ENCODE results near the gene SLMAP. TPM values are rescaled to one million over a fixed set of nuclear protein-coding genes. Genes with fewer than 3 reads are reported as not detected.

The SLMAP gene
- total and polyA plus RNA-seq, 2 donors (not counting 1 experiment from before 2014, with no cell fraction given): 9.7 to 67.2 TPM

DNA sequence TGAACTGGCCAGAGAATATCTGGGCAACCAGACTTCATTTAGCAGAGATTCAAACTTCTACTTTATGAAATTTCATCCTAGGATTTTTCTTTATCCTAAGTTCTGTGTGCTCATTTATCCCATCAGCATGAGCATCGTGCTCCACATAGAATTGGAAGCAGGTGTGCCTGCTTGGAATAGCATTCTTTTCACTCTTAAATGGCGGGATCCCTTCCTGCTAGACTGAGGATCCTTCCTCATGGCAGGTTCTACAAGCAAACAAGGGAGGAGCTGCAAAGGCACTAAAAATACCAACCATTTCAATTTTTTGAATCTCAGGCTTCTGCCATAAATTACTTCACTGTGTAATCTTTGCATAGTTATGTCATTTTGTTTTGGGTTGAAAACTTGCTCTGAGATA is 177.5 kb downstream of the SLMAP start:
- Histone ChIP-seq H3K9me3 (ENCODE audit: control extremely low read depth in 1 of 3, control insufficient read depth in 2 of 3, insufficient read depth in 1 of 3, low read length in 2 of 3) (no peaks in the 10 kb centered on the region), H3K4me3 (ENCODE audit: control extremely low read depth in 1 of 5, extremely low read depth in 1 of 5, insufficient read depth in 1 of 5, low read depth in 2 of 5, low read length in 4 of 5) (no peak overlapping the region), H3K36me3 (replicated peaks in 1 of 2; ENCODE audit: control extremely low read depth in 1 of 2, control insufficient read depth in 1 of 2, extremely low read depth in 1 of 2, insufficient read depth in 2 of 2, low read length in 1 of 2) (peaks cover 1 to 2% of the 10 kb centered on the region in 2 experiments), H3K27ac (ENCODE audit: low read length in 2 of 2) (no peak overlapping the region), H3K9ac (ENCODE audit: low read length) (no peak overlapping the region), H4K20me1 (ENCODE audit: control insufficient read depth, insufficient read depth, low read length, poor library complexity, severe bottlenecking) (no peaks in the 10 kb centered on the region), H2AFZ (ENCODE audit: insufficient read depth, low read depth, low read length, poor library complexity, severe bottlenecking) (no peak overlapping the region), H3K27me3 (replicated peaks in 1 of 4; ENCODE audit: control extremely low read depth in 1 of 4, control insufficient read depth in 3 of 4, insufficient read depth in 4 of 4, low read length in 3 of 4) (no peaks in the 10 kb centered on the region), H3K79me2 (ENCODE audit: control insufficient read depth, insufficient read depth, low read length) (no peaks in the 10 kb centered on the region), H3K4me2 (replicated peaks; ENCODE audit: low read depth, low read length, poor library complexity, severe bottlenecking) (no peak overlapping the region), H3K4me1 (ENCODE audit: control insufficient read depth in 2 of 2, insufficient read depth in 2 of 2, low read length in 2 of 2) (no peaks in the 10 kb centered on the region)
- POLR2A ChIA-PET: no interaction called here
- no peak overlapping the region for H3K4me3 Mint-ChIP-seq
- intact Hi-C loops (cut with micrococcal nuclease): no loop called here
- DNase-seq (no peak), ATAC-seq (ENCODE audit: low read depth) (no peak)
- no peaks in the 10 kb centered on the region for H3K27me3 Mint-ChIP-seq
- WGBS (ENCODE audit: insufficient coverage): 100% methylated on average over 2 of the region's 2 CpGs
- H3K4me1 Mint-ChIP-seq: no peaks in the 10 kb centered on the region
- no peak overlapping the region for H3K27ac Mint-ChIP-seq
- H3K9me3 Mint-ChIP-seq (ENCODE audit: insufficient read depth): no peaks in the 10 kb centered on the region
- CTCF ChIA-PET: no interaction called here
- TF ChIP-seq, protein P1, sequence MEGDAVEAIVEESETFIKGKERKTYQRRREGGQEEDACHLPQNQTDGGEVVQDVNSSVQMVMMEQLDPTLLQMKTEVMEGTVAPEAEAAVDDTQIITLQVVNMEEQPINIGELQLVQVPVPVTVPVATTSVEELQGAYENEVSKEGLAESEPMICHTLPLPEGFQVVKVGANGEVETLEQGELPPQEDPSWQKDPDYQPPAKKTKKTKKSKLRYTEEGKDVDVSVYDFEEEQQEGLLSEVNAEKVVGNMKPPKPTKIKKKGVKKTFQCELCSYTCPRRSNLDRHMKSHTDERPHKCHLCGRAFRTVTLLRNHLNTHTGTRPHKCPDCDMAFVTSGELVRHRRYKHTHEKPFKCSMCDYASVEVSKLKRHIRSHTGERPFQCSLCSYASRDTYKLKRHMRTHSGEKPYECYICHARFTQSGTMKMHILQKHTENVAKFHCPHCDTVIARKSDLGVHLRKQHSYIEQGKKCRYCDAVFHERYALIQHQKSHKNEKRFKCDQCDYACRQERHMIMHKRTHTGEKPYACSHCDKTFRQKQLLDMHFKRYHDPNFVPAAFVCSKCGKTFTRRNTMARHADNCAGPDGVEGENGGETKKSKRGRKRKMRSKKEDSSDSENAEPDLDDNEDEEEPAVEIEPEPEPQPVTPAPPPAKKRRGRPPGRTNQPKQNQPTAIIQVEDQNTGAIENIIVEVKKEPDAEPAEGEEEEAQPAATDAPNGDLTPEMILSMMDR (IDR thresholded peaks at IDR 0.05): no peak
- no peak for TF ChIP-seq EZH2 (IDR thresholded peaks at IDR 0.05; ENCODE audit: borderline replicate concordance, insufficient read depth, low read depth, low read length, poor library complexity, severe bottlenecking)

DNA sequence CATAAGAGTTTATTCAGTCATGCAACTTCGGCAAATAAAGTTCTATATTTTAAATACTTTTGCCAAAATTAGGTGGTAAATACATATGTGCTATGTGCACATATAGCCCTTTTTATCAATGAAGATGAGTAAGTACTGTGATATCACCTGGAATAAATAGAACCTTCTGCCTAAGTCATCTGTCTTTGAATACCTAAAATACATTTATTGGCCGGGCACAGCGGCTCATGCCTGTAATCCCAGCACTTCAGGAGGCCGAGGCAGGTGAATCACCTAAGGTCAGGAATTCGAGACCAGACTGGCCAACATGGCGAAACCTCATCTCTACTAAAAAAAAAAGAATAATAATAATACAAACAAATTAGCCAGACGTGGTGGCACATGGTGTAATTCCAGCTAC is 178.3 kb downstream of the SLMAP start:
- H3K79me2 ChIP-seq (ENCODE audit: control insufficient read depth, insufficient read depth, low read length): no peaks in the 10 kb centered on the region
- no peaks in the 10 kb centered on the region for H3K4me1 ChIP-seq (ENCODE audit: control insufficient read depth in 2 of 2, insufficient read depth in 2 of 2, low read length in 2 of 2)
- no peak overlapping the region for H2AFZ ChIP-seq (ENCODE audit: insufficient read depth, low read depth, low read length, poor library complexity, severe bottlenecking)
- 100% methylated on average over 2 of the region's 7 CpGs for WGBS (ENCODE audit: insufficient coverage)
- H3K27me3 ChIP-seq (replicated peaks in 1 of 4; ENCODE audit: control extremely low read depth in 1 of 4, control insufficient read depth in 3 of 4, insufficient read depth in 4 of 4, low read length in 3 of 4): no peaks in the 10 kb centered on the region
- peaks cover 1 to 2% of the 10 kb centered on the region in 2 experiments for H3K36me3 ChIP-seq (replicated peaks in 1 of 2; ENCODE audit: control extremely low read depth in 1 of 2, control insufficient read depth in 1 of 2, extremely low read depth in 1 of 2, insufficient read depth in 2 of 2, low read length in 1 of 2)
- ATAC-seq (ENCODE audit: low read depth) (no peak), DNase-seq (no peak)
- TF ChIP-seq, protein P1 (IDR thresholded peaks at IDR 0.05): no peak
- TF ChIP-seq EZH2 (IDR thresholded peaks at IDR 0.05; ENCODE audit: borderline replicate concordance, insufficient read depth, low read depth, low read length, poor library complexity, severe bottlenecking): no peak
- CTCF ChIA-PET: no interaction called here
- H3K27me3 Mint-ChIP-seq: no peaks in the 10 kb centered on the region
- no peak overlapping the region for H3K4me3 ChIP-seq (ENCODE audit: control extremely low read depth in 1 of 5, extremely low read depth in 1 of 5, insufficient read depth in 1 of 5, low read depth in 2 of 5, low read length in 4 of 5)
- H3K27ac ChIP-seq (ENCODE audit: low read length in 2 of 2): no peak overlapping the region
- no peak overlapping the region for H3K4me2 ChIP-seq (replicated peaks; ENCODE audit: low read depth, low read length, poor library complexity, severe bottlenecking)
- no peak overlapping the region for H3K9ac ChIP-seq (ENCODE audit: low read length)
- H3K9me3 Mint-ChIP-seq (ENCODE audit: insufficient read depth): no peaks in the 10 kb centered on the region
- H3K4me3 Mint-ChIP-seq: no peak overlapping the region
- intact Hi-C loops (cut with micrococcal nuclease): no loop called here
- no peaks in the 10 kb centered on the region for H3K4me1 Mint-ChIP-seq
- H4K20me1 ChIP-seq (ENCODE audit: control insufficient read depth, insufficient read depth, low read length, poor library complexity, severe bottlenecking): no peaks in the 10 kb centered on the region
- POLR2A ChIA-PET: interaction anchor here (0.6 kb wide), 1 partner anchor 50 kb away, joined by 6 read pairs; no protein-coding TSS in a partner anchor
- no peak overlapping the region for H3K27ac Mint-ChIP-seq
- H3K9me3 ChIP-seq (ENCODE audit: control extremely low read depth in 1 of 3, control insufficient read depth in 2 of 3, insufficient read depth in 1 of 3, low read length in 2 of 3): no peaks in the 10 kb centered on the region

Data from B cell (primary cell).